DMS153 treated with DMSO at 0.1 percent for 48 hours (cell line): ENCODE measurements around the gene CEP128.

Source experiments
- DNase-seq: peaks from one replicate; lab custom pipeline; 2025; ENCODE audit not compliant: unreplicated experiment; lab: John Stamatoyannopoulos, UW

The CEP128 gene

DNA sequence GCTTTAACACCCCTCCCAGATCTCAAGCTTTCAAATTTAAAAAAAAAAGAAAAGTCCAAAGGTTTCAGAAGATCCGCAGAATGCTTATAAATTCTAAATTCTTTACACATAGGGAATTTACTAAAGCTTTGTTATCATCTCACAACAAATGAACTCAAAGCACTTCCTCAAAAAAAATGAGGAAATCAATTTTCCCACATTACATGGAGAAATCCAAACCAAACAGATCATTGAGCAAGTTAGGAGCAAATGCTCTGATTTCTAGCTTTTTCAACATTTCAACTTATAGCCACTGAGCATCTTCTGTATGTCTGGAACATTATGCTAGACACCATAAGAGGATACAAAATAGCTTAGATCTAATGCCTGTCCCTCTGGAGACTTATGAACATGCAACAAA lies 161.0 kb downstream of the CEP128 start:
- no peak for DNase-seq

GRCh38 chr14:80776657-80777056 lies 164.9 kb downstream of the CEP128 start:
- no peak for DNase-seq

DNA sequence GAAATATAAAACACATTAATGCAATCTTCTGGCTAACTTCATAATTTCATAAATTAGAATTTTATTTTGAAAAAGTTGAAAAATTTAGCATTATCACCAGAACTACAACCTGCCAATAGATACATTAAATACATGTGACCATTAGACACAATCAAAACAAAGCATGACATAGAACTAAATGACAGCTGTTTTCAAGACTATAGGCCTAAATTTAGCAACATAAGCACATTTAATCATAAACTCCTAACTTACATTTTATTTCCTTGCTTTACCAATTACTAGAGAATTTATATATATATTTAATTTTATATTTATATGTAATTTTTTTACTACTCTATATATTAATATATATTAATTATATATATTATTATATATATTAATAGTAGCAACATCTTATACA lies 165.4 kb downstream of the CEP128 start:
- no peak for DNase-seq

DNA sequence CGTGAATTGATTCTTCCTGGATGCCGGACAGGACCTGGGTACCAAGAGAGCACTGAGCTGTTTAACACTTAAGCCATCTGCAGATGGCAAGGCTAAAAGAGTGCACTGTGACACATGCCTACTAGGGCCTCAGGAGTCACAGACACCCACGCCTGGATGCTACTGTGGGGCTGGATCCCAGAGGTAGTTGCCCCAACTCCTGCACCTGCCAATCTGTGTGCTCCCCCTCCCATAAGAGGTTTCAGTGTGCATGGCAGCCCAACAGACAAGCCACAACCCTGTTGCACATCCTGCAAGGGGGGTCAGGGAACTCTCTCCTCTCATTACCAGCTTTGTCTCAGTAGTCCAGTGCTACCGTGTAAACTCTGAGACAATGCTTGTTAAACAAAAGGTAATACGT lies 169.0 kb downstream of the CEP128 start:
- no peak for DNase-seq

GRCh38 chr14:80771201-80771600 lies 170.3 kb downstream of the CEP128 start:
- no peak for DNase-seq

- DNase-seq: no peak
Observed at GRCh38 chr14:80770114-80770908, 171.2 kb downstream of the CEP128 start.

DNA sequence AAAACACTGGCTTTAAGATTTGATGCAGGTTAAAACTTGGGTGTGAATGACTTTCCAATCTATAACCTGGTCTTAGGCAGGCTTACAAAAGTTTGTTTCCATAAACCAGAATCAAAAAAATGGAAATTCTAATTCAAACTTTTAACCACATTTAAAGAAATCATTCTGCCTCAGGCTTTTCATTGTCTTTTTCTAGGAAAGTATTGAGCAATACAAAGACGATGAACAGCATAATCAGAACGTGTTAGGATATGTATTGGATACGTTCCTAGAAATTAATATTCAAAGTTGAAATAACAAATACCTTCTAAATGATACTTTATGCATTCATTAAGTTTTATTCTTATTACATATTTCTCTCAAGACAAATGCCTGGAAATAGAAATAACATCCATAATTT lies 172.9 kb downstream of the CEP128 start:
- no peak for DNase-seq

DNA sequence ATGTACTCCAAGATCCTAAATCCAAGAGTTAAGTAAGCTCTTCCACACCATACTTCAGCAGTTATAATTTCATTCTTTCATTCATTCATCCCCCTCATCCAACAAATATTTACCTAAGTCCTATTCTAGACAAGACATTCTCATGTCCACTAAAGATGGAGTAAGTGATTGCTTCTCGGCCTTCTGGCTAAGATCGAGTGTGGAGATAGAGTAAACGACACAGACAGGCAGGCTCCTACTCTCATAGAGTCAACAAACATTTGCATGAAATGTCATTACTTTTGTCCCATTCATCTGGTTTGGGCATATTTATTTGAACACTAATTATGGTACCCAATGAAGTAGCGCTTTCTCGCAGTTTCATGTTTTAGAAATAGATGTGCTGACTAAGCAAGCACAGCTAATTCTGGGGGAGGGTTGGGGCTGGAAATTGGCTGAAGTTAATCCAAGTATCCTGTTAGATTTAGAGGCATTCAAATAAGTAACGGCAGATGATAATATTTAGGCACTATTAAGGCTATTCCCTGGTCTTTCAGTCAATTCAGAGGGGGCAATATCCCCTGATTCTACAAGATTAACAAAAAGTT lies 176.5 kb downstream of the CEP128 start:
- no peak for DNase-seq

DNA sequence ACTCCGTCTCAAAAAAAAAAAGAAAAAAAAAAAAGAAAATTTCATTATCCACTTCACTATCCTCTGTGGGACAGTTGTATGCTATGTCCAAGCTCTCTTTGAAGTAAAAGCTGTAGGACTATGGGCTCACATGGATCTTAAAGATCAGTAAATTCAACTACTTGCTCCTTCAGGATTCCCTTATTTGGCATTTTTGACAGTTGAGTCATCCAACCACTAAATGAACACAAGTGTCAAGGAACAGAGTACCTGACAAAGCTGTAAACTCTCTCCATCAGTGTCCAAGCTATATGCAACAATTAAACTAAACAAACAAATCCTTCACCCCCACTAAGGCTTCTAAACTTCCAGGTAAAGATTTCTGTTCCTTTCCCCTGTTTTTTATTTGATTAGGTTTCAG lies 177.0 kb downstream of the CEP128 start:
- no peak for DNase-seq

GRCh38 chr14:80762641-80763228 lies 178.8 kb downstream of the CEP128 start:
- DNase-seq: no peak

GRCh38 chr14:80754696-80755095 lies 186.8 kb downstream of the CEP128 start:
- DNase-seq: no peak

DNA sequence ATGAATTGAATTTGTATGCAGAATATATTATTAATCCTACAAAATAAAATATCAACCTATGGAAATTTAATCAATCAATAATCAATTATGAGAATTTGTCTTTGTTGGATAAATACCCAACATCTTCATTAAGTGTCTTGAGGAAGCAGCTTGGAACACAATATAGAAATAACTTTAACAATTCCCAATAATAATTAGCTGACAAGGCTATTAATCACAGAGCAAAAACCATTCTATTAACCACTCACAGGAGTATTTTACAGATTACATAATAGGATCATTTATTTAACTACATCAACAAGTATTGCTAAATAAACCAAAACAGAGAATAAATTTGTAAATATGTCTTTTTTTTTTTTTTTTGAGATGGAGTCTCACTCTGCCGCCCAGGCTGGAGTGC lies 190.3 kb downstream of the CEP128 start:
- DNase-seq: no peak

- DNase-seq: no peak
Observed at GRCh38 chr14:80726211-80726610, 215.3 kb downstream of the CEP128 start.

DNA sequence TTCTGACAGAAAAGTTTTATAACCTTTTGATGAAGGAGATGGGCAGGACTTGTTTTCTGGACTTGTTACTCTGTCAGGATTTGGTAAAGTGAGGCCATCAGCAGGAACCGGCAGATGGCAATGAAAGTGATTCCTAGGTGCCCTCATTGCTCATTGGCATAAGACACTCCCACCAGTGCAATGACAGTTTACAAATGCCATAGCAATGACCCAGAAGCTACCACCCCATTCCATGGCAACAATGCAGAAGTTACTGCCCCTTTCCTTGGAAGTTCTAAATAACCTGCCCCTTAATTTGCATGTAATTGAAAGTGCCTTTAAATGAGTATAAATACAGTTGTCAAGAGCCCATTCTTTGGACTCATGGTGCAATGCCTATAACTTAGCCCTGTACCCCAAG lies 222.6 kb downstream of the CEP128 start:
- no peak for DNase-seq

- DNase-seq: no peak
Observed at GRCh38 chr14:80714474-80714873, 227.1 kb downstream of the CEP128 start.

DNA sequence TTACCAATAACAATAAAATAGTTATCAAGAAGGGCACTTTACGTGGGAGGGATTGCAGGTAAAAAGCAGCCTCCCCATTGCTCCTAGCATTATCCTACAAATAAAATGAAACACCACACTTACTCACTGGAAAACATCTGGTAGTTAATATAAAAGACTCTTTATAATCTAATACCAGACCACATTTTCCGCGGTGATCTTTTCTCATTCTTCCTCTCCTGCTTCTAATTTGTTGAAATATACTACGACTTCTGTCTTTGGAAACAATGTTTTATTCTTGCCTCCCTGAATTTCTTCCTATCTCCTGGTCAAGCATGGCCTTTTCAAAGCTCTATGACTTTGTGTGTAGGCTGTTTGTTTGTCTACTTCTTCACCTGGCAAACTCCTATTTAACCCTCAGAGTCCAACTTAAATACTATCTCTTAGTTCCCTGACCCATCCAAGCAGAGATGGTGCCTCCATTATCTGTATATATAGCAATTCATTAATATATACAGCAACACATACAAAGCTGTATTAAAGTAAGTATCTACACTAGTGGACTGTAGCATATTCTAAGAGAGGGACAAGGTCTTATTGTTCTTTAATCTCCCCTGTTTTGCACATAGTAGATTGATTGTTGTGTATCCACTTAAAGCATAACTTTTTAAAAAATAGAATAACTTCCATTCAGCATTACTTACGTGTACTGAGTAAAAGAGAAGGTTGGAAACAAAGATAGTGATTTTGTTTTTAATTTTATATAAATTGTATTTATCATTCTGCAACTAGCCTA lies 228.3 kb downstream of the CEP128 start:
- DNase-seq: no peak

- no peak for DNase-seq
Observed at GRCh38 chr14:80705241-80705980, 236.1 kb downstream of the CEP128 start.

GRCh38 chr14:80700601-80701000 lies 240.9 kb downstream of the CEP128 start:
- no peak for DNase-seq

DNA sequence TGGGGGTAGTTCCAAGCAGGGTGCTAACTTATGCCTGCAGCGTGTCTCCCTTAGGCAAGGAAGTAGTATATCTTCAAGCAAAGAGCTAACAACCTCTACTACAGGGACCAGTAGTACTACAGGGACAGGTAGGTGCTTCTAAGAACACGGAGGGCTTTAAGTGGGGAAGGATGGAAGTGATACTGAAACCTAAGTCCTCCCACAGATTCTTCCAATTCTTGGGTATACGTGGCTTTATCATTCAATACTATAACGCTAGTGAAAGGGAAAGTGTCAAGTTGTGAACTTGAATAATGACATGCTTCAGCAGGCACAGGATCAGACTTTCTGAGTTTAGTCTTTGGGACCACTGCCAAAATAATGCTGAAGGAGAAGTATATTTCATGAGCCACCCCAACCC lies 241.7 kb downstream of the CEP128 start:
- DNase-seq: no peak

DNA sequence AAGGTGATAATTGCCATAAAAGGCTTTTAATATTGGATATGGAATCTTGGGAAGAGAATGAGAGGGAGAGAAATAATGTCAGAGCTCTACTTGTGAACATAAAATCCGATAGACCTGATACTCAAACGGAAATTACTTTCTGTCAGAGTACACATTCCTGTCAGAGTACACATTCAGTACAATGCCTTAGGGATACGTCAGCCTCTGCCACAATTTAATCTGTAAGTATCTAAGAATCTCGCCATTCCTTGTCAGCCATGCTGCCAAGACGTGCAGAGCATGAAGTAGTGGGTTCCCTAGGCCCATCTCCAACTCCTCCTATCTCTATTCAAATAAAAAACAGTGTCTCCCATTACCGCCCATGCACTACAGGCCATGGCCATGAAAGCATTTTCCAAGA lies 242.6 kb downstream of the CEP128 start:
- no peak for DNase-seq

DNA sequence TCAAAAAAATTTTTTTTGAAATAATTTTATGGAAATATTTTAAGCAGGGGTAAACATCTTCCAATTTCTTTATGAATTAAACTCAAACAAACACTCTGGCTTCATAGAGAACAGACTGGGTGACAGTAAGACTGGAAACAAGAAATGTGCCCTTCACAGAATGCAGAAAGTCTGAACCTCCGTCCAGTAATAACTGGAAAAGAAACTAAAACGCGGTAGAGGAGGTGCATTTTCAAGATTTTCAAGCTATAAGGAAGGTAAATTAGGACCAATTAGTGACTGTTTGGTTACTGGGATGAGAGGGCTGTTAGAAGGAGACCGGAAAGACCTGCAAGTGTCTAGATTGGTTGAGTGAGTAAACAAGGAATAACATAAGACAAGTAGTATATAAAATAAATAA lies 245.7 kb downstream of the CEP128 start:
- DNase-seq: no peak
